ENCODE results near the gene NKPD1.

The NKPD1 gene

GRCh38 chr19:45125975-45126493 is 34.7 kb downstream of the NKPD1 start:
- ChIA-PET CTCF (interaction anchor here (0.7 to 3.8 kb wide), 22 partner anchors 9 to 80 kb away, joined by 3 to 32 read pairs (median 5); partner anchors contain the start of genes BLOC1S3, GEMIN7, PPP1R37 and TRAPPC6A), POLR2A (no interaction called here)
- no peak overlapping the region for H3K4me3 ChIP-seq (ENCODE audit: control insufficient read depth in 1 of 7, extremely low read depth in 1 of 7, insufficient read depth in 4 of 7, low read depth in 2 of 7, low read length in 6 of 7)
- H3K27me3 ChIP-seq (replicated peaks in 2 of 5; ENCODE audit: control insufficient read depth in 4 of 5, insufficient read depth in 5 of 5, low read length in 4 of 5) = no peaks in the 10 kb centered on the region
- WGBS (ENCODE audit: insufficient coverage) = 55% methylated on average over 11 of the region's 12 CpGs
- peaks cover 0 to 25% (median 22%) of the 10 kb centered on the region in 4 experiments for H3K4me1 ChIP-seq (ENCODE audit: control extremely low read depth in 1 of 4, control insufficient read depth in 4 of 4, insufficient read depth in 4 of 4, low read length in 3 of 4)
- peaks cover 0 to 9% (median under 1%) of the 10 kb centered on the region in 4 experiments for H3K36me3 ChIP-seq (ENCODE audit: control insufficient read depth in 4 of 4, insufficient read depth in 4 of 4, low read length in 3 of 4)
- peak; percentile 59 to 79 (median 72) for DNase-seq
- no peak overlapping the region for H3K27ac ChIP-seq (ENCODE audit: insufficient read depth in 1 of 2, low read depth in 1 of 2, low read length in 2 of 2, poor library complexity in 1 of 2, severe bottlenecking in 2 of 2)
- H3K9me3 ChIP-seq (ENCODE audit: control extremely low read depth in 1 of 5, control insufficient read depth in 4 of 5, insufficient read depth in 2 of 5, low read depth in 1 of 5, low read length in 4 of 5) = no peaks in the 10 kb centered on the region

GRCh38 chr19:45125360-45125759 is 35.4 kb downstream of the NKPD1 start:
- no peaks in the 10 kb centered on the region for H3K27me3 ChIP-seq (replicated peaks in 2 of 5; ENCODE audit: control insufficient read depth in 4 of 5, insufficient read depth in 5 of 5, low read length in 4 of 5)
- DNase-seq = no peak
- H3K4me3 ChIP-seq (ENCODE audit: control insufficient read depth in 1 of 7, extremely low read depth in 1 of 7, insufficient read depth in 4 of 7, low read depth in 2 of 7, low read length in 6 of 7) = no peak overlapping the region
- 86% methylated on average over 7 of the region's 9 CpGs for WGBS (ENCODE audit: insufficient coverage)
- no peaks in the 10 kb centered on the region for H3K9me3 ChIP-seq (ENCODE audit: control extremely low read depth in 1 of 5, control insufficient read depth in 4 of 5, insufficient read depth in 2 of 5, low read depth in 1 of 5, low read length in 4 of 5)
- POLR2A ChIA-PET = no interaction called here
- H3K27ac ChIP-seq (ENCODE audit: insufficient read depth in 1 of 2, low read depth in 1 of 2, low read length in 2 of 2, poor library complexity in 1 of 2, severe bottlenecking in 2 of 2) = no peak overlapping the region
- H3K36me3 ChIP-seq (ENCODE audit: control insufficient read depth in 4 of 4, insufficient read depth in 4 of 4, low read length in 3 of 4) = peaks cover 0 to 9% (median under 1%) of the 10 kb centered on the region in 4 experiments
- H3K4me1 ChIP-seq (ENCODE audit: control extremely low read depth in 1 of 4, control insufficient read depth in 4 of 4, insufficient read depth in 4 of 4, low read length in 3 of 4) = peaks cover 0 to 30% (median 25%) of the 10 kb centered on the region in 4 experiments
- CTCF ChIA-PET = interaction anchor here (0.8 to 3.8 kb wide), 17 partner anchors 11 to 80 kb away, joined by 3 to 32 read pairs (median 5); partner anchors contain the start of genes BLOC1S3, GEMIN7, PPP1R37 and TRAPPC6A

GRCh38 chr19:45124021-45124420 is 36.8 kb downstream of the NKPD1 start:
- POLR2A ChIA-PET = interaction anchor here (1.1 kb wide), 1 partner anchor 28 kb away, joined by 3 read pairs; no protein-coding TSS in a partner anchor

GRCh38 chr19:45123440-45123850 is 37.3 kb downstream of the NKPD1 start:
- Histone ChIP-seq H3K4me3 (ENCODE audit: control insufficient read depth in 1 of 7, extremely low read depth in 1 of 7, insufficient read depth in 4 of 7, low read depth in 2 of 7, low read length in 6 of 7) (no peak overlapping the region), H3K36me3 (ENCODE audit: control insufficient read depth in 4 of 4, insufficient read depth in 4 of 4, low read length in 3 of 4) (peaks cover 0 to 9% (median 0%) of the 10 kb centered on the region in 4 experiments), H3K27me3 (replicated peaks in 2 of 5; ENCODE audit: control insufficient read depth in 4 of 5, insufficient read depth in 5 of 5, low read length in 4 of 5) (no peaks in the 10 kb centered on the region), H3K4me1 (ENCODE audit: control extremely low read depth in 1 of 4, control insufficient read depth in 4 of 4, insufficient read depth in 4 of 4, low read length in 3 of 4) (peaks cover 3 to 46% (median 40%) of the 10 kb centered on the region in 4 experiments), H3K27ac (ENCODE audit: insufficient read depth in 1 of 2, low read depth in 1 of 2, low read length in 2 of 2, poor library complexity in 1 of 2, severe bottlenecking in 2 of 2) (no peak overlapping the region), H3K9me3 (ENCODE audit: control extremely low read depth in 1 of 5, control insufficient read depth in 4 of 5, insufficient read depth in 2 of 5, low read depth in 1 of 5, low read length in 4 of 5) (no peaks in the 10 kb centered on the region)
- no peak for DNase-seq
- ChIA-PET CTCF (interaction anchor here (1.0 to 2.6 kb wide), 4 partner anchors 8 to 23 kb away, joined by 3 to 11 read pairs (median 3); no protein-coding TSS in a partner anchor), POLR2A (no interaction called here)
- WGBS (ENCODE audit: insufficient coverage) = 92% methylated on average over 9 of the region's 9 CpGs

More at GRCh38 chr19:45124021-45124420, 36.8 kb downstream of the NKPD1 start:
- DNase-seq = no peak
- no peak overlapping the region for H3K27ac ChIP-seq (ENCODE audit: insufficient read depth in 1 of 2, low read depth in 1 of 2, low read length in 2 of 2, poor library complexity in 1 of 2, severe bottlenecking in 2 of 2)
- WGBS (ENCODE audit: insufficient coverage) = 100% methylated on average over 3 of the region's 6 CpGs
- no peaks in the 10 kb centered on the region for H3K9me3 ChIP-seq (ENCODE audit: control extremely low read depth in 1 of 5, control insufficient read depth in 4 of 5, insufficient read depth in 2 of 5, low read depth in 1 of 5, low read length in 4 of 5)
- CTCF ChIA-PET = interaction anchor here (1.0 to 3.8 kb wide), 7 partner anchors 8 to 38 kb away, joined by 3 to 25 read pairs (median 9); partner anchors contain the start of gene PPP1R37
- peaks cover 3 to 41% (median 34%) of the 10 kb centered on the region in 4 experiments for H3K4me1 ChIP-seq (ENCODE audit: control extremely low read depth in 1 of 4, control insufficient read depth in 4 of 4, insufficient read depth in 4 of 4, low read length in 3 of 4)
- no peaks in the 10 kb centered on the region for H3K27me3 ChIP-seq (replicated peaks in 2 of 5; ENCODE audit: control insufficient read depth in 4 of 5, insufficient read depth in 5 of 5, low read length in 4 of 5)
- H3K36me3 ChIP-seq (ENCODE audit: control insufficient read depth in 4 of 4, insufficient read depth in 4 of 4, low read length in 3 of 4) = peaks cover 0 to 9% (median under 1%) of the 10 kb centered on the region in 4 experiments
- H3K4me3 ChIP-seq (ENCODE audit: control insufficient read depth in 1 of 7, extremely low read depth in 1 of 7, insufficient read depth in 4 of 7, low read depth in 2 of 7, low read length in 6 of 7) = no peak overlapping the region

- H3K27ac ChIP-seq (ENCODE audit: insufficient read depth in 1 of 2, low read depth in 1 of 2, low read length in 2 of 2, poor library complexity in 1 of 2, severe bottlenecking in 2 of 2) = no peak overlapping the region
- H3K36me3 ChIP-seq (ENCODE audit: control insufficient read depth in 4 of 4, insufficient read depth in 4 of 4, low read length in 3 of 4) = peaks cover 0 to 9% (median 0%) of the 10 kb centered on the region in 4 experiments
- H3K27me3 ChIP-seq (replicated peaks in 2 of 5; ENCODE audit: control insufficient read depth in 4 of 5, insufficient read depth in 5 of 5, low read length in 4 of 5) = no peaks in the 10 kb centered on the region
- H3K4me1 ChIP-seq (ENCODE audit: control extremely low read depth in 1 of 4, control insufficient read depth in 4 of 4, insufficient read depth in 4 of 4, low read length in 3 of 4) = peaks cover 5 to 52% (median 46%) of the 10 kb centered on the region in 4 experiments
- DNase-seq = no peak
- POLR2A ChIA-PET = no interaction called here
- 98% methylated on average over 4 of the region's 6 CpGs for WGBS (ENCODE audit: insufficient coverage)
- CTCF ChIA-PET = interaction anchor here (0.5 kb wide), 1 partner anchor 31 kb away, joined by 3 read pairs; no protein-coding TSS in a partner anchor
- no peaks in the 10 kb centered on the region for H3K9me3 ChIP-seq (ENCODE audit: control extremely low read depth in 1 of 5, control insufficient read depth in 4 of 5, insufficient read depth in 2 of 5, low read depth in 1 of 5, low read length in 4 of 5)
- no peak overlapping the region for H3K4me3 ChIP-seq (ENCODE audit: control insufficient read depth in 1 of 7, extremely low read depth in 1 of 7, insufficient read depth in 4 of 7, low read depth in 2 of 7, low read length in 6 of 7)
These were observed 38.0 kb downstream of the NKPD1 start for GRCh38 chr19:45122832-45123231.

GRCh38 chr19:45121827-45122345 is 38.9 kb downstream of the NKPD1 start:
- Histone ChIP-seq H3K9me3 (ENCODE audit: control extremely low read depth in 1 of 5, control insufficient read depth in 4 of 5, insufficient read depth in 2 of 5, low read depth in 1 of 5, low read length in 4 of 5) (no peaks in the 10 kb centered on the region), H3K27ac (ENCODE audit: insufficient read depth in 1 of 2, low read depth in 1 of 2, low read length in 2 of 2, poor library complexity in 1 of 2, severe bottlenecking in 2 of 2) (no peak overlapping the region), H3K27me3 (replicated peaks in 2 of 5; ENCODE audit: control insufficient read depth in 4 of 5, insufficient read depth in 5 of 5, low read length in 4 of 5) (no peaks in the 10 kb centered on the region), H3K36me3 (ENCODE audit: control insufficient read depth in 4 of 4, insufficient read depth in 4 of 4, low read length in 3 of 4) (peaks cover 0 to 9% (median 0%) of the 10 kb centered on the region in 4 experiments), H3K4me3 (ENCODE audit: control insufficient read depth in 1 of 7, extremely low read depth in 1 of 7, insufficient read depth in 4 of 7, low read depth in 2 of 7, low read length in 6 of 7) (no peak overlapping the region), H3K4me1 (ENCODE audit: control extremely low read depth in 1 of 4, control insufficient read depth in 4 of 4, insufficient read depth in 4 of 4, low read length in 3 of 4) (peaks cover 5 to 62% (median 55%) of the 10 kb centered on the region in 4 experiments)
- 80% methylated on average over 2 of the region's 11 CpGs for WGBS (ENCODE audit: insufficient coverage)
- no peak for DNase-seq
- POLR2A ChIA-PET = no interaction called here
- CTCF ChIA-PET = interaction anchor here (1.4 kb wide), 1 partner anchor 9 kb away, joined by 4 read pairs; no protein-coding TSS in a partner anchor

GRCh38 chr19:45119582-45119981 is 41.2 kb downstream of the NKPD1 start:
- Histone ChIP-seq H3K27me3 (replicated peaks in 2 of 5; ENCODE audit: control insufficient read depth in 4 of 5, insufficient read depth in 5 of 5, low read length in 4 of 5) (no peaks in the 10 kb centered on the region), H3K4me1 (ENCODE audit: control extremely low read depth in 1 of 4, control insufficient read depth in 4 of 4, insufficient read depth in 4 of 4, low read length in 3 of 4) (peaks cover 5 to 75% (median 62%) of the 10 kb centered on the region in 4 experiments), H3K9me3 (ENCODE audit: control extremely low read depth in 1 of 5, control insufficient read depth in 4 of 5, insufficient read depth in 2 of 5, low read depth in 1 of 5, low read length in 4 of 5) (no peaks in the 10 kb centered on the region), H3K36me3 (ENCODE audit: control insufficient read depth in 4 of 4, insufficient read depth in 4 of 4, low read length in 3 of 4) (peaks cover 0 to 6% (median 0%) of the 10 kb centered on the region in 4 experiments), H3K27ac (ENCODE audit: insufficient read depth in 1 of 2, low read depth in 1 of 2, low read length in 2 of 2, poor library complexity in 1 of 2, severe bottlenecking in 2 of 2) (no peak overlapping the region), H3K4me3 (ENCODE audit: control insufficient read depth in 1 of 7, extremely low read depth in 1 of 7, insufficient read depth in 4 of 7, low read depth in 2 of 7, low read length in 6 of 7) (peak overlapping the region in 1 of 7 experiments; percentile 23)
- DNase-seq = no peak
- POLR2A ChIA-PET = interaction anchor here (0.5 to 0.7 kb wide), 3 partner anchors 12 to 743 kb away, joined by 3 to 6 read pairs (median 3); no protein-coding TSS in a partner anchor
- CTCF ChIA-PET = interaction anchor here (2.0 to 3.0 kb wide), 2 partner anchors 16 to 27 kb away, joined by 7 to 15 read pairs; partner anchors contain the start of gene PPP1R37
- WGBS (ENCODE audit: insufficient coverage) = 86% methylated on average over 4 of the region's 6 CpGs
